CD4-positive, alpha-beta T cell (primary cell): ENCODE data around the gene PRPF40A. TPM values are rescaled to one million over a fixed set of nuclear protein-coding genes. Genes with fewer than 3 reads are reported as not detected.

Experiments
- ATAC-seq: fragments of 200-7000 bp; cut with Tn5 transposase; one replicate; pipeline ENCODE4 v1.10.0; 2022; ENCODE audit warnings: mild to moderate bottlenecking; ENCODE audit not compliant: poor library complexity
- CTCF ChIA-PET: fragments of 350-600 bp; sonication (Branson Sonifier 250); formaldehyde crosslinking; loops from one replicate; lab custom pipeline; 2021; ENCODE audit warnings: antibody characterized with exemption, inconsistent platforms; lab: Charles Lee
- POLR2A ChIA-PET: fragments of 350-600 bp; sonication (Branson Sonifier 250); formaldehyde crosslinking; loops from one replicate; lab custom pipeline; 2021; ENCODE audit warnings: antibody characterized with exemption, inconsistent platforms; lab: Charles Lee
- DNase-seq, 14 experiments: peaks; one replicate each; pipeline ENCODE4 v3.0.0-alpha.2; 2013 to 2020; ENCODE audit warnings: mixed read lengths in 2 of 14
- H3K27ac ChIP-seq, 2 donors: one replicate each; pipeline versions ENCODE4 v1.5.1 to v1.7.0; 2013; ENCODE audit warnings: low read length in 2 of 2, low read depth in 1 of 2, mild to moderate bottlenecking in 1 of 2
- H3K27me3 ChIP-seq, 2 experiments: 1 replicate in 1 of 2; 2 replicates in 1 of 2; pipeline versions ENCODE4 v1.6.1 to v1.7.0; 2013; ENCODE audit warnings: low read length in 2 of 2, control low read depth in 1 of 2, mild to moderate bottlenecking in 1 of 2, moderate library complexity in 1 of 2; ENCODE audit not compliant: insufficient read depth in 2 of 2, control insufficient read depth in 1 of 2
- H3K36me3 ChIP-seq: one replicate; pipeline ENCODE4 v1.6.1; 2013; ENCODE audit warnings: low read length, control low read depth; ENCODE audit not compliant: insufficient read depth
- H3K4me1 ChIP-seq: one replicate; pipeline ENCODE4 v1.6.1; 2013; ENCODE audit warnings: low read length, control low read depth; ENCODE audit not compliant: insufficient read depth
- H3K4me3 ChIP-seq: one replicate; pipeline ENCODE4 v1.5.1; 2013; ENCODE audit warnings: mild to moderate bottlenecking, low read length, moderate library complexity
- H3K9me3 ChIP-seq, 2 experiments: 1 replicate in 1 of 2; 2 replicates in 1 of 2; pipeline versions ENCODE4 v1.6.1 to v1.7.0; 2013; ENCODE audit warnings: low read length in 2 of 2, mild to moderate bottlenecking in 2 of 2, control low read depth in 1 of 2, moderate library complexity in 1 of 2; ENCODE audit not compliant: control insufficient read depth in 1 of 2, insufficient read depth in 1 of 2
- H3K27ac Mint-ChIP-seq: one replicate; pipeline ENCODE4 v1.8.0; 2020; ENCODE audit warnings: mixed read lengths
- H3K27me3 Mint-ChIP-seq: one replicate; pipeline ENCODE4 v1.8.0; 2021; ENCODE audit warnings: mixed read lengths
- H3K36me3 Mint-ChIP-seq: one replicate; pipeline ENCODE4 v1.8.0; 2021; ENCODE audit warnings: low read depth, mixed read lengths
- H3K4me1 Mint-ChIP-seq: one replicate; pipeline ENCODE4 v1.8.0; 2021; ENCODE audit warnings: low read depth, mixed read lengths
- H3K4me3 Mint-ChIP-seq: one replicate; pipeline ENCODE4 v1.8.0; 2020; ENCODE audit warnings: mild to moderate bottlenecking, mixed read lengths
- H3K9me3 Mint-ChIP-seq: one replicate; pipeline ENCODE4 v1.8.0; 2020; ENCODE audit warnings: mixed read lengths
- intact Hi-C, 2 experiments: fragments of 100-400 bp; cut with DNase I in 1 of 2; cut with micrococcal nuclease in 1 of 2; formaldehyde crosslinking; loops; one replicate each; pipeline versions ENCODE4 v1.15.1 to v1.9.0; 2023 to 2025; cut with DNase I, micrococcal nuclease
- total RNA-seq, 174 experiments: library from RNA in 2 of 174; stranded (reverse) in 2 of 174; gene quantifications; one replicate each; pipeline ENCODE4 v1.2.3 and lab custom pipeline; 2021 to 2026
- TF ChIP-seq, protein P1 (sequence below): fragments of 200-600 bp; IDR thresholded peaks from one replicate; pipeline ENCODE4 v1.8.0; 2022; ENCODE audit warnings: antibody characterized with exemption, mild to moderate bottlenecking

PRPF40A gene
- total RNA-seq, 2 experiments from 2014 or later: 146 to 148 TPM

DNA sequence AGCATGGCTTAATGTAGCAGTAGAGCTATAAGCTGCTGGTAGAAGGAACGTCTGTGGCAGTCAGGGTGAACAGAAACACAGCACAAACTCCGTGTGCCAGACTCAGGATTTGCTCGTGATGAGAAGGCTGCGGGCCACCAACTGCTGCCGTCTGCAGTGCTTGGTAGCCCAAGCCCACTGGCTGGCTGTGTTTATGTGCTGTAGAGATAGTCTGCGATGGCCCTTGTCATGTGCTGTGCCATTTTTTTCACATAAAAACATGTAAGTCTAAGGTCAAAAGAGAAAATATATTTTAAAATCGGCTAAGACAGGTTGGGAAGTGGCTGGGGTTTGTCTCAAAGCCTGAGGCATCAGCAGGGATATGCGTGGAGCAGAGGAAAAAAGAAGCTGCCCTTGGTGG is 78.7 kb downstream of the PRPF40A start:
- no peaks in the 10 kb centered on the region for H3K4me1 Mint-ChIP-seq
- ATAC-seq (no peak), DNase-seq (no peak)
- no peaks in the 10 kb centered on the region for H3K9me3 ChIP-seq
- TF ChIP-seq, protein P1, sequence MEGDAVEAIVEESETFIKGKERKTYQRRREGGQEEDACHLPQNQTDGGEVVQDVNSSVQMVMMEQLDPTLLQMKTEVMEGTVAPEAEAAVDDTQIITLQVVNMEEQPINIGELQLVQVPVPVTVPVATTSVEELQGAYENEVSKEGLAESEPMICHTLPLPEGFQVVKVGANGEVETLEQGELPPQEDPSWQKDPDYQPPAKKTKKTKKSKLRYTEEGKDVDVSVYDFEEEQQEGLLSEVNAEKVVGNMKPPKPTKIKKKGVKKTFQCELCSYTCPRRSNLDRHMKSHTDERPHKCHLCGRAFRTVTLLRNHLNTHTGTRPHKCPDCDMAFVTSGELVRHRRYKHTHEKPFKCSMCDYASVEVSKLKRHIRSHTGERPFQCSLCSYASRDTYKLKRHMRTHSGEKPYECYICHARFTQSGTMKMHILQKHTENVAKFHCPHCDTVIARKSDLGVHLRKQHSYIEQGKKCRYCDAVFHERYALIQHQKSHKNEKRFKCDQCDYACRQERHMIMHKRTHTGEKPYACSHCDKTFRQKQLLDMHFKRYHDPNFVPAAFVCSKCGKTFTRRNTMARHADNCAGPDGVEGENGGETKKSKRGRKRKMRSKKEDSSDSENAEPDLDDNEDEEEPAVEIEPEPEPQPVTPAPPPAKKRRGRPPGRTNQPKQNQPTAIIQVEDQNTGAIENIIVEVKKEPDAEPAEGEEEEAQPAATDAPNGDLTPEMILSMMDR: no peak
- peaks cover 4% of the 10 kb centered on the region for H3K4me1 ChIP-seq
- no peaks in the 10 kb centered on the region for H3K9me3 Mint-ChIP-seq
- H3K4me3 Mint-ChIP-seq: no peak overlapping the region
- H3K27ac Mint-ChIP-seq: no peak overlapping the region
- no peak overlapping the region for H3K27ac ChIP-seq
- no peaks in the 10 kb centered on the region for H3K36me3 ChIP-seq
- ChIA-PET CTCF (no interaction called here), POLR2A (interaction anchor here (0.7 kb wide), 1 partner anchor 465 kb away, joined by 3 read pairs; no protein-coding TSS in a partner anchor)
- H3K36me3 Mint-ChIP-seq: no peaks in the 10 kb centered on the region
- peaks cover 4% of the 10 kb centered on the region for H3K27me3 Mint-ChIP-seq
- intact Hi-C loops: no loop called here
- no peaks in the 10 kb centered on the region for H3K27me3 ChIP-seq
- no peak overlapping the region for H3K4me3 ChIP-seq

DNA sequence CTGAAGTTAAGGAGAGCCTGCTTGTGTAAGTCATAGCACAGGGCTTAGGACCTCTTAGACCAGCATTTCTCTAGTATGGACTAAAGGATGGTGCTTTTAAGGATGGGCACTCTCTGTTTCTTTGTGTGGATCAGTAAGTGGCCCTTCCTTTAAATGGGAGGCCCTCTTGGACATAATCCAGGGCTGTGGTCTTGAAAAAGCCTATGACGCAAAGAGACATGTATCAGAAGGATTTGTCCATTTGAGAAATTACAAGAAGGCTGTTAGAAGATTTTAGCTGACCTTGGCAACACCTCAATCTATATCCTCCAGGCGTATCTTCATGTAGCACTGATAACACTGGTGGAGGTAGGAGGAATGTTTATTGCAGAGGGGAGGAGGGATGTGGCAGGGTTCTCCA is 79.2 kb downstream of the PRPF40A start:
- H3K4me1 Mint-ChIP-seq: no peaks in the 10 kb centered on the region
- intact Hi-C loops: no loop called here
- CTCF ChIA-PET: no interaction called here
- Histone ChIP-seq H3K4me1 (peaks cover 4% of the 10 kb centered on the region), H3K9me3 (no peaks in the 10 kb centered on the region), H3K27ac (no peak overlapping the region), H3K36me3 (no peaks in the 10 kb centered on the region), H3K4me3 (no peak overlapping the region), H3K27me3 (no peaks in the 10 kb centered on the region)
- POLR2A ChIA-PET: interaction anchor here (0.7 kb wide), 1 partner anchor 464 kb away, joined by 3 read pairs; no protein-coding TSS in a partner anchor
- no peaks in the 10 kb centered on the region for H3K36me3 Mint-ChIP-seq
- TF ChIP-seq, protein P1: no peak
- DNase-seq (no peak), ATAC-seq (no peak)
- H3K9me3 Mint-ChIP-seq: no peaks in the 10 kb centered on the region
- no peak overlapping the region for H3K4me3 Mint-ChIP-seq
- H3K27me3 Mint-ChIP-seq: peaks cover 4% of the 10 kb centered on the region
- no peak overlapping the region for H3K27ac Mint-ChIP-seq

DNA sequence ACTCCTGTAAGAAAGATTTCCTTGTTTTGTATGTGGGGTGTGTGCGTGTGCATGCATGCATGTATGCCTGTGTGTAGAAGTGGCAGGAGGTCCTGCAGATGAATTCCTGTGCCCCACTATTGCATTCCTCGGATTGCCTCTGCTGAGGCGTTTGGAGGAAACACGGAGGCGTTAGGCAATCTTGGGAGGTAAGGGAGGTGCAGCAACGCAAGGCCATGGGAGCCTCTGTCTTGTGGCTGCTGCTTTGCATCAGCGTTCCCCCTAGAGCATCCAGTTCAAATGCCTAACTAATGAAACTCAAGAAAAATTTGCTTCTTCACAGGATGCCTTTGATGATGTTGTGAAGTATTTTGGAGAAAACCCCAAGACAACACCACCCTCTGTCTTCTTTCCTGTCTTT is 80.0 kb downstream of the PRPF40A start:
- Histone ChIP-seq H3K27ac (no peak overlapping the region), H3K36me3 (no peaks in the 10 kb centered on the region), H3K4me3 (no peak overlapping the region), H3K27me3 (no peaks in the 10 kb centered on the region), H3K9me3 (no peaks in the 10 kb centered on the region), H3K4me1 (peaks cover 4% of the 10 kb centered on the region)
- no peak for ATAC-seq
- H3K36me3 Mint-ChIP-seq: no peaks in the 10 kb centered on the region
- TF ChIP-seq, protein P1: no peak
- intact Hi-C loops: no loop called here
- no peak for DNase-seq
- H3K4me3 Mint-ChIP-seq: no peak overlapping the region
- H3K27ac Mint-ChIP-seq: no peak overlapping the region
- H3K4me1 Mint-ChIP-seq: no peaks in the 10 kb centered on the region
- peaks cover 4% of the 10 kb centered on the region for H3K27me3 Mint-ChIP-seq
- POLR2A ChIA-PET: no interaction called here
- CTCF ChIA-PET: no interaction called here
- H3K9me3 Mint-ChIP-seq: no peaks in the 10 kb centered on the region
